KBM-7 (cell line): ENCODE data around the gene CCNL1.
"Not testable (repeated sequence)": the region's sequence is repeated elsewhere in the genome, so short reads cannot be mapped to it uniquely, and the experiment has no call there.

Source experiments
- DNase-seq: peaks from one replicate; pipeline ENCODE4 v3.0.0-alpha.2; 2015
- in situ Hi-C: fragments of 300-500 bp; cut with MboI; formaldehyde crosslinking; loops from 2 replicates; pipeline ENCODE4 v1.14.3; 2020; ENCODE audit warnings: low sequenced_read_pairs, low pct_unique_long_range_greater_than_20kb, mixed read lengths

Gene CCNL1

GRCh38 chr3:157174290-157174648 is 14.3 kb upstream of the CCNL1 start:
- in situ Hi-C loops = no loop called here
- DNase-seq = no peak

GRCh38 chr3:157173343-157173742 is 13.4 kb upstream of the CCNL1 start:
- DNase-seq, in situ Hi-C loops: not testable (repeated sequence)

DNA sequence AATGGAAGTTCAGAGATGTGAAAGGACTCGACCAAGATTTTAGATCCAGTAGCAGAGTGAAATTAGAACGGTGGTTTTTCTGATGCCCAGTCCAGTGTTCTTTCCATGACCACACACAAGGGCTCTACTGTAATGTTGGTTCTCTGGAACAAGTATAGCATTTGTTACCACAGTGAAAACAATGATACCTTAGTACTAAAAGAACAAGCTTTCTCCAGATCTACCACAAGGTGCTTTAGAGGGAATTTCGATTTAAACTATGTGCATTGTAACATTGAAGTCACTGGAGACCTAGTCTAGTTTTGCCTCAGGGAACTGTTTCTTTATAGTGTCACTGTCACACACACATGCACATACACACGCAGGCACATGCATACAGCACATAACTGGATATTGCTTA is 12.8 kb upstream of the CCNL1 start:
- no peak for DNase-seq
- in situ Hi-C loops = no loop called here

DNA sequence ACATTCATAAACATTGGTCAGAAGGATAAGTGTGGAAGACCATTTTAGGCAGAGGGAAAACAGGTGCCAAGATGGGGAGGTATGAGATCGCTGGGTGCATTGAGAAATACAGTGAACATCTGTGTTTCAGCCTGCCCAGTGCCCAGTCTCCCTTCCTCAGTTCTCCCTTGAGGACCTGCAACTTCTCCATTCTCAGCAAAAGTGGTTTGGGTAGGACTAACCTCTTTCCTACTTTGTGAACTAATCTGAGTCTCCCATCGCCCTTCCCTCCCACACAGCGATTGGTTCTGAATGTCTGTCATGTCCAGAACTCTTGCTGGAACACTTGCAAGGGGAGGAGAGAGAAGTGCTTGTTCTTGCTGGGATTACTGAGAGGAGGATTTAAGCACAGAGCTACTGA is 10.9 kb upstream of the CCNL1 start:
- DNase-seq = peak; percentile 85
- in situ Hi-C loops = no loop called here

DNA sequence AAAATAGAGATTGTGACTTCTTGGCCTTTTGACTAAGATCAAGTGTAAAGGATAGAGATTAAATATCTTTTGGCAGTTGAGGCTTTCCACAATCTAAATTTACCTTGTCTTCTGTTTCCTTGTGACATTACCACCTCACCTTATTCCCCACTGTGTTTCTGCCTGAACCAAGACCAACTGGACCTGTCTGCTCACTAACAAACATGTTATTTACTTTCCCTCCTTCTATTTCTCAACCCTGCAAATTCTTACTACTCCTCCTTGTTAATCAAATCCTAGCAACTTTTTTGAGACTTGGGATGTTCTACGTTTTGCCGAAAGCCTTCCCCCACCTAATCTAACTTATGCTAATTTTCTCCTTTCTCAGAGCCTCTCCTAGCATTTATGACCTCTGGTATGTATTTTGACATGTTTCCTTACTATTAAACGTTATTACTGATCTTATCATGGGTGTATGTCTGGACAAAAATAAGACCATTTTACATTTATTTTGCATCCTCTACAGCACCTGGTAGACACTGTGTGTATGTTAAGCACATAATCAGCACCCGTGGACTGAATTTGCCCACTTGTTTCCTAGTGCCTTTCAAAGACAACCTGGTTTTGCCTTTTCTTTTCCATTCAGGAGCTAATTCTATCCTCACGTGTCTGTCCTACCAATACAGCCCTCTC is 7.6 kb upstream of the CCNL1 start:
- in situ Hi-C loops = no loop called here
- no peak for DNase-seq

DNA sequence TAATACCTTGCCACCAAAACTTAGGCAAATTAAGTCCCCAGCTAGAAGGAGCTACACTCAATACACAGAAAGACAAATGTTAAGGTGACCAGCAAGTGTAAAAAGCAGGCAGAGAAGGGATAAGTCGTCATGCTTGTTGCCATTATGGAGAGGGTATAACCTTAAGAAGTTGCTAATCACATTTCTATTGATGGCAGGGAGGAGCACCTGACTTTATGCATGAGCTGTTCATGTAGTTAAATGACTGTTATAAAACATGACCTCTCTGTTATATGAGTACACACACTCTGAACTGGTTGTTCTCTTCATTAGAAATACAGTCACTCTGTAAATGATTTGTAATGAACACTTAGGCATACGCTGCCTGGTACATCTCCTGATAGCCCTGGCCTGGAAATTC is 6.6 kb upstream of the CCNL1 start:
- in situ Hi-C loops = no loop called here
- DNase-seq = no peak

- in situ Hi-C loops = no loop called here
These were observed 6.2 kb upstream of the CCNL1 start for GRCh38 chr3:157166115-157166514.

GRCh38 chr3:157163217-157163953 is 3.4 kb upstream of the CCNL1 start:
- in situ Hi-C loops = no loop called here
- no peak for DNase-seq

More at GRCh38 chr3:157166115-157166514, 6.2 kb upstream of the CCNL1 start:
- DNase-seq = no peak

GRCh38 chr3:157162620-157163019 is 2.7 kb upstream of the CCNL1 start:
- in situ Hi-C loops = not testable (repeated sequence)
- peak; percentile 38 for DNase-seq

- in situ Hi-C loops = no loop called here
- peak; percentile 86 for DNase-seq
These were observed 894 bp upstream of the CCNL1 start for GRCh38 chr3:157160658-157161424.

DNA sequence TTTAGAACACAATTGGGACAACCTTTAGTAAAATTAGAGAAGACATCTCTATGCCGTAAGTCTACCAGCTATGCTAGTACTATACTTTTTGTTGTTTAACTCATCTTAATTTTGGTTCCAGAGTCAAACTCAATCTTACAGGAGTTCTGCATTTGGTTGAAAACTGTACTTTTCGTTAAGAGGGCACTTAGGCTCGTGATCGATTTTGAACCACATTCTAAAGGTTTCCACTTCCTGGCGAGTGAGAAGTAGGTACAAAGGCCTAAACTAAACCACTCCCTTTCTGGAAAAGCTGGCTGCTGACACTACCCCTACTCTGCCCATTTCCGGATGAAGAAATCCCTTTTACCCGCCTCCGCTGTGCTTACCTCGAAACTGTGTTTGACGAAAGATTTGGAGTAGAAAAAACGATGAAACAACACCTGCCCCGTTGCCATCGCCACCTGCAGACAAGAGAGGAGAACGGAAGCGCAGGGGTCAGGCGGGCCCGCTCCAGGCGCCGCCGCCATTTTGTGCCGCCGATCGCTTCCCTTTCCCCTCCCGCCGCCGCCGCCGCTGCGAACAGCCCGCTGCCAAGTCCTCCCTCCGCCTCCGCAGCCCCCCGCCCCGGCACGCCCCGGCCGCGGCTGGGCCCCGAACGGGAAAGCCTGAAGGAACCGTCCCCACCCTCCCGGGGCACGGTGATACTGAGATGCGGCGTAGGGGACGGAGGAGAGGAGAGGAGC is 748 bp downstream of the CCNL1 start:
- DNase-seq = peak; percentile 74
- in situ Hi-C loops = no loop called here

DNA sequence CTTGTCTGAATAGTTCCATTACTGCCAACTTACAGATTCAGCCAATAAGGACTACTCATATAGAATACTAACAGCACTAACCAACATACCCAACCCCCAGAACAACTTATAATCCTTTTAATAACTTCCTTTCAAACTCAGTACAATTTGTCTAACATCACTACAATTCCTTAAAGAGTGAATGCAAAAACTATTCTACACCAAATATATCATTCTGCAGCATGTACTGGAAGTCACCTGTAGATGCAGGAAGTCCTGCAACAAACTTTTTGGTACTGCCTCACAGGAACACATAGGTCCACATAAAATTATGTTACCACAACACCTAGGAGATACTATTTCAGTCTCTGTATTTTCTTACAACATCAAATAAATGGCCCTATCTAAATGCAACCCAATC is 2.1 kb downstream of the CCNL1 start:
- in situ Hi-C loops = no loop called here
- DNase-seq = no peak

DNA sequence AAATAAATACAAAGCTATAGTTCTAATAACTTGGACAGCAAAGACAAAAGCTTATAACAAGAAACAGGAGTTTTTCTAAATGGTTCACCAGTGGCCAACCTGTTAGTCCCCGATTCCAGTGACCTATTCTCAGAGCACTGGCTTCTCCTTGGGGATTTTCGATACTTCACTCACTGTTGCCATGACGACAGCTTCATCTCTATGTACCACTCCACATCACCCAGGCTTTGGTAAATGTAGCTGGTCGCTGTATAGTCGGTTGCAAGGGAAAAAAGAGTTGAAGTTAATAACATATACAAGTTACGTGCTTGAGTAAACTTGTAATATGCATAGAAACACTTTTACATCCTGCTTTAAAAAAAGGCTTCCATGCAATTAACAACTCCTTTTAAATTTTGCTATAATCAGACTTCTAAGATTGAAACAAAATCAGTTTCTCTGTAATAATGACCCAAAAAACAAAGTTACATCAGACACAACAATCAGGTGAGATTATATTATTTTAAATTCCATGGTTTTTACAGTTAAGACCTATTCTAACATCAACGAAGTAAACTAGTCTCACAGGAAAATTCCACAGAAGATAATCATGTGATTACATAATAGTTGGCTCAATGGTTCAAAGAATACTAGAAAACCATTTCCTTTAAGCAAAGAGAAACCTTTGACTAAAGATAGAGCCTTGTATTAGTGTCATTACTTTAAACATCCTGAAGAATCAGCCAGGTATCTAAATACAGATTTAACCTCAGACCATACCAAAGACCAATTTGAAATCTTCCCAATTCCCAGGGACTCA is 2.9 kb downstream of the CCNL1 start:
- no peak for DNase-seq
- in situ Hi-C loops = no loop called here

DNA sequence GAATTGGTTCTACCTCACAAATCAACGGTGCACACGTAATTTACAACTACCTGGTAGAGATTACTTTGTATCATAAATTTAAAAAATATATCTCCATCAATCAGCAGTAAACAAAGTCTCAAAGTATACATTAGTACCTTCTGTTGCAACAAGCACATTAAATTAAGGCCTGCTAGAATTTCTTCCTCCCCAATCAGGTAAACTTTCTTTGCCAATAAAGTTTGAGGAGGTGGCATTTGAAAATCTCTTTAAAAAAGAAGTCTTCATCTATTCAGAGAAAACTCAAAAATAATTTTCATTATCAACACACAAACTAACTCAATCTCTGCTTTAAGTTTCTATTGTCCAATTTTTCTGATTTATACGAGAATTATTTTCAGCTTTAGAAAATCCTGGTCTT is 4.4 kb downstream of the CCNL1 start:
- in situ Hi-C loops = no loop called here
- DNase-seq = no peak

- no peak for DNase-seq
- in situ Hi-C loops = no loop called here
These were observed 5.2 kb downstream of the CCNL1 start for GRCh38 chr3:157154563-157155330.

DNA sequence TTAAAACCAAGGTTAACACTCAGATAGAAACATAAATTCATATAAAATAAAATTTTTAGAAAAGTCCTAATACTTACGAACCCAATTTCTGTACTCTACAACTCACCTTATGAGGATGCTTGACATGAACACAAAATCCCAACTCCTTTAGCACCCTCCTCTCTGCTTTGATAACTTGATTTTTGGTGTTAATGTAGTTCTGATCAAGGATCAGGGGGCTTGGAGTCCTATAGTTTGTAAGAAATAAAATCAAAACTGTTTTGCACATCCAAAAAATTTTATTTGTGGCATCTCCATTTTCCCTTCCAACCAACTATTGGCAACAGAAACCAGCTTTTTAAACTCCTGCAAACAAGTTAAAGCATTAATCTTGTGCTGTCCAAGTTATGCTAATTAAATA is 7.0 kb downstream of the CCNL1 start:
- in situ Hi-C loops = no loop called here
- no peak for DNase-seq

DNA sequence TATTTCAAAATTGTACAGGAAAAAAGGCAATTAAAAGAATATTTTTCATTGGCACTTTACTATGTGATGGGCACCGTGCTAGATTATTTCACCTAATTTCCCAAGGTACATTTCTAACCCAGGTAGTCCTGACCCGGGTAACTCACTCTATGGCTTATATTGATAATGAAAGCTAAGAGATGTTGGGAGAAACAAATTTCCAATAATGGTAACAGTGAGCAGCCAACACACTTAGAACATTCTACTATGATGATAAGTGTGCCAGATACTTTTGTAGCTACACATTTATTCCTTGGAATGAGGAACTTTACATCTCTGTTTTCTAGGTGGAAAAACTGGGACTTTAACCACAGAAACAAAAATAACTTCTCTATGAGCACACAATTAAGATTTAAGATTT is 7.5 kb downstream of the CCNL1 start:
- DNase-seq = no peak
- in situ Hi-C loops = no loop called here

GRCh38 chr3:157151627-157152026 is 8.3 kb downstream of the CCNL1 start:
- DNase-seq = no peak
- in situ Hi-C loops = no loop called here
